ENCODE results near the gene ETV1.

ETV1 gene

GRCh38 chr7:14016950-14017349, 27.5 kb upstream of the ETV1 start:
- no peak for TF ChIP-seq CTCF (conservative IDR thresholded peaks at IDR 0.05)
- TF ChIP-seq ZFX (IDR thresholded peaks at IDR 0.05) = no peak
- no peak overlapping the region for H3K27ac ChIP-seq

GRCh38 chr7:14013898-14014297, 24.4 kb upstream of the ETV1 start:
- H3K27ac ChIP-seq = no peak overlapping the region
- TF ChIP-seq ZFX (IDR thresholded peaks at IDR 0.05) (no peak), CTCF (conservative IDR thresholded peaks at IDR 0.05) (no peak)

GRCh38 chr7:14009453-14010418, 20.3 kb upstream of the ETV1 start:
- TF ChIP-seq ZFX (IDR thresholded peaks at IDR 0.05) (no peak), CTCF (conservative IDR thresholded peaks at IDR 0.05) (no peak)
- H3K27ac ChIP-seq = no peak overlapping the region

GRCh38 chr7:14001139-14001538, 11.7 kb upstream of the ETV1 start:
- no peak overlapping the region for H3K27ac ChIP-seq
- no peak for TF ChIP-seq ZFX (IDR thresholded peaks at IDR 0.05)

- TF ChIP-seq CTCF (conservative IDR thresholded peaks at IDR 0.05) (no peak), ZFX (IDR thresholded peaks at IDR 0.05) (no peak)
- no peak overlapping the region for H3K27ac ChIP-seq
These were observed 10.8 kb upstream of the ETV1 start for GRCh38 chr7:14000247-14000646.

- TF ChIP-seq CTCF (conservative IDR thresholded peaks at IDR 0.05) (no peak), ZFX (IDR thresholded peaks at IDR 0.05) (no peak)
- no peak overlapping the region for H3K27ac ChIP-seq
These were observed 9.4 kb upstream of the ETV1 start for GRCh38 chr7:13998866-13999265.

GRCh38 chr7:13992596-13992964, 3.1 kb upstream of the ETV1 start:
- H3K27ac ChIP-seq = no peak overlapping the region
- TF ChIP-seq CTCF (conservative IDR thresholded peaks at IDR 0.05) (no peak), ZFX (IDR thresholded peaks at IDR 0.05) (no peak)
